Kidney epithelial cell (primary cell): ENCODE results near the gene DRAM1. TPM values are rescaled to one million over a fixed set of nuclear protein-coding genes. Genes with fewer than 3 reads are reported as not detected.
"Not testable (repeated sequence)": the region's sequence is repeated elsewhere in the genome, so short reads cannot be mapped to it uniquely, and the experiment has no call there.

ENCODE experiments used
- DNase-seq: peaks from one replicate; pipeline ENCODE4 v3.0.0-alpha.2; 2010; ENCODE audit warnings: low read depth
- H3K27me3 ChIP-seq: 2 replicates; pipeline ENCODE4 v1.6.0; 2011; ENCODE audit warnings: low read length; ENCODE audit not compliant: control insufficient read depth, insufficient read depth
- H3K36me3 ChIP-seq: 2 replicates; pipeline ENCODE4 v1.5.1; 2011; ENCODE audit warnings: low read length; ENCODE audit not compliant: control insufficient read depth, insufficient read depth
- H3K4me3 ChIP-seq: 2 replicates; pipeline ENCODE4 v1.5.1; 2011; ENCODE audit warnings: low read depth, mild to moderate bottlenecking, control low read depth, low read length
- total RNA-seq: library from RNA; depleted of rRNA; stranded (reverse); fragments of >200 nt; gene quantifications from 2 replicates; pipeline ENCODE4 v1.2.3, GENCODE V29; 2015
- TF ChIP-seq, protein P1 (sequence below): IDR thresholded peaks from 2 replicates; pipeline ENCODE4 v1.5.1; 2011; ENCODE audit warnings: mild to moderate bottlenecking, moderate library complexity, low read length, control low read depth, inconsistent platforms; ENCODE audit not compliant: insufficient read depth, poor library complexity, severe bottlenecking

Gene DRAM1
- total RNA-seq, 1 donor from 2014 or later: 44.1 TPM

DNA sequence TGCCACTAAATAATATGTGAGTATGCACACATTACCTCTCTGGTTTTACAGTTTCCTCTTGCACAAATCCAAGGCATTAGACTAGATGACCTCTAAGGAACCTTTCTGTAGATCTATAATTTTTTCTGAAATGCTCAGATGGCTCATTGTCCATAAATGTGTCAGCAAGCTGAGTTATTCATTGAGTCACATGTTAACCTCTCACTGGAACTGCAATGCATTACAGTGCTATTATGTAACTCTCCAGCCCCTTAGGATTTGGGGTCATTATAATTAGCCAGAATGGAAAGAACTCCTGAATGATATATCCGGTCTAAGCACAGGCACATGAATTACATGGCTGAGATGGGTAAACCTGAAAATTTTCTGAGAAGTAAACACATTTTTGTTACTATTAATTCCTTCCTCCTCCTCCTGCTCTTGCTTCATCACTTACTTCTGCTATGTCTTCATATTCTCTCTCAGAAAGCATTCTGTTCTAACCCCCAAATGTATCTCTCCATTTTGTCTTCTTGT is 20.3 kb upstream of the DRAM1 start:
- DNase-seq: no peak
- no peak overlapping the region for H3K4me3 ChIP-seq
- no peaks in the 10 kb centered on the region for H3K27me3 ChIP-seq
- TF ChIP-seq, protein P1, sequence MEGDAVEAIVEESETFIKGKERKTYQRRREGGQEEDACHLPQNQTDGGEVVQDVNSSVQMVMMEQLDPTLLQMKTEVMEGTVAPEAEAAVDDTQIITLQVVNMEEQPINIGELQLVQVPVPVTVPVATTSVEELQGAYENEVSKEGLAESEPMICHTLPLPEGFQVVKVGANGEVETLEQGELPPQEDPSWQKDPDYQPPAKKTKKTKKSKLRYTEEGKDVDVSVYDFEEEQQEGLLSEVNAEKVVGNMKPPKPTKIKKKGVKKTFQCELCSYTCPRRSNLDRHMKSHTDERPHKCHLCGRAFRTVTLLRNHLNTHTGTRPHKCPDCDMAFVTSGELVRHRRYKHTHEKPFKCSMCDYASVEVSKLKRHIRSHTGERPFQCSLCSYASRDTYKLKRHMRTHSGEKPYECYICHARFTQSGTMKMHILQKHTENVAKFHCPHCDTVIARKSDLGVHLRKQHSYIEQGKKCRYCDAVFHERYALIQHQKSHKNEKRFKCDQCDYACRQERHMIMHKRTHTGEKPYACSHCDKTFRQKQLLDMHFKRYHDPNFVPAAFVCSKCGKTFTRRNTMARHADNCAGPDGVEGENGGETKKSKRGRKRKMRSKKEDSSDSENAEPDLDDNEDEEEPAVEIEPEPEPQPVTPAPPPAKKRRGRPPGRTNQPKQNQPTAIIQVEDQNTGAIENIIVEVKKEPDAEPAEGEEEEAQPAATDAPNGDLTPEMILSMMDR: no peak
- no peaks in the 10 kb centered on the region for H3K36me3 ChIP-seq

DNA sequence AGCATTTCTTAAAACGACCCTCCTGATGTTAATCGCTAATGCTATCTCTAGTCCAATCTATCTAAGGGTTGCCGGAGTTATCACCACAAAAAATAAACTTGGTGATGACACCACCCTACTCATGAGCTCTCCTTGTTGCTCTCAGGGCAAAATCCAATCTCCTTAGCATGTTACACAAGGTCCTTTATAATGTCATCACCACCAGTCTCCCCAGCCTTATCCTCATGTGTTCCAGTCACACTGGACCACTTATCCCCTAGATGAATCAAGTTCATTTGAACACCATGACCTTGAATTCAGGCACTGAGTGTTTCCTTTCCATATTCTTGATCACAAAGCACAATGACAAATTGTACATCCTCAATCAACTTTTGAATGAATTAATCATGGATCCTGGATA is 19.0 kb upstream of the DRAM1 start:
- DNase-seq: no peak
- no peaks in the 10 kb centered on the region for H3K27me3 ChIP-seq
- no peaks in the 10 kb centered on the region for H3K36me3 ChIP-seq
- TF ChIP-seq, protein P1: no peak
- H3K4me3 ChIP-seq: no peak overlapping the region

DNA sequence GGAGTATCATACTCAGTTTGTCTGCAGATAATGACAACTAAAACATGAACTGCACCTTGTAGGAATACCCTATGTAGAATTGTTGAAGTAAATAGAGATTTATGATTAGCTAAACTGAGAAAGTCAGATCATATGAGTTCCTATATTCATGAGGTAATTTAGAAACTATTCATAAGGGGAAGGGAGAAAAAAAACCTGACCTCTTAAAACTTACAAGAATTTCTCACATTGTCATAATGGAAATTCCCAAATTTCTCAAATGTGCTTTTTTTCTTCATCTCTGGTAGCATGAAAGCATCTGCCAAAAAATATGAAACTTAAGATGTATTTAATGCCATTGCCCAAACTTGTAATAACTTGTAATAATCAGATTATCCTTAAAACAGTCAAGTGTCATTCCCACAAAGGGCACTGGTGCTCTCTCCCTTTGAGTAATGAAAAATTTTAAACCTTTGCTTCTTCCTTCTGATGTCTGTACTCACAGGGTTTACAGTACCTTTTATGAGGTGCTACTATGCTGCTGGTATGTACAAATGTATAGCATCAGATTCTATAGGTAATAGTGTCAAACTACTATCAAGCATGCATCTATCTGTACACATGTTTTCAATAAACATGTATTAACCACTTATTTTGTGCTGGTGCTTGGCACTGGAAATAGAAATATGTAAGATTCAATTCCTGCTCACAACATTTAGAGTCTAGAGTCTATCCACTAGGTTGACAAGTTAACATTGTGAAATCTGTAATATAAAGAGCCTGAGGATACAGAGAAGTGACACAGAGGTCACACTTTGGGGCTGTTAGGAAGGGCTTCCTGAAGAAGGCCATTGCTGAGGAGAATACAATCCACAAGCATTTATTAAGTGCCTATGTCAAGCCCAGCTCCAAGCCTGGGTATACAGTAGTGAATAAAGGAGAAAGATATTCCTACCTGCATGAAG is 17.4 kb upstream of the DRAM1 start:
- DNase-seq: no peak
- TF ChIP-seq, protein P1: no peak

DNA sequence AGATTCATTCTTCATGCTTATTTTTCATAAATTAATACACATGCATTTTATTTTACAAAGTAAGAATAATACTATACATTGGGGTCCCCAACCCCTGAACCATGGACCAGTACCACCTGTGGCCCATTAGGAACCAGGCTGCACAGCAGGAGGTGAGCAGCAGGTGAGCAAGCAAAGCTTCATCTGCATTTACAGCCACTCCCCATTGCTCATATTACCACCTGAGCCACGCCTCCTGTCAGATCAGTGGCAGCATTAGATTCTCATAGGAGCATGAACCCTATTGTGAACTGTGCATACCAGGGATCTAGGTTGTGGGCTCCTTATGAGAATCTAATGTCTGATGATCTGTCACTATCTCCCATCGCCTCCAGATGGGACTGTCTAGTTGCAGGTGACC is 15.7 kb upstream of the DRAM1 start:
- not testable (repeated sequence) for DNase-seq

More for the DNA sequence above, 17.4 kb upstream of the DRAM1 start:
- Histone ChIP-seq H3K27me3 (no peaks in the 10 kb centered on the region), H3K4me3 (no peak overlapping the region), H3K36me3 (no peaks in the 10 kb centered on the region)

DNA sequence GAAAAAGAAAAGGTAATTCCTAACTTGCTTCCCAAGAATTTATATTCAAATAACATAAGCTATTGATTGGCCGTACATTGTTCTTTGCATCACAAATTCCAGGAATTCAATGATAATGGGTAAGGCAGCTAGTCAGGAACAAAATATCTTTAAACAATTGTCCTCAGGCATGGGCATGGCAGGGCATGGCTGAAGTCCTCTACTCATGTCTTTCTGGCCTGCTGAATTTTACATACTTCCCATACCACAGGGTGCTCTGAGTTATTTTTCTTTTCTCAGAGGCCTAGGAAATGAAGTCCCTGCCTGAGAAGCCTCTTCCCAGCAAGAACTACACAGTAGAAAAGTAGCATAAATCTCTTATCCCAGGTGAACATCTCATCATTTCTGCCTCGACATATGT is 15.1 kb upstream of the DRAM1 start:
- Histone ChIP-seq H3K27me3 (no peaks in the 10 kb centered on the region), H3K4me3 (no peak overlapping the region), H3K36me3 (no peaks in the 10 kb centered on the region)
- DNase-seq: no peak
- TF ChIP-seq, protein P1: no peak

More for the DNA sequence above, 15.7 kb upstream of the DRAM1 start:
- H3K27me3 ChIP-seq, H3K4me3 ChIP-seq, H3K36me3 ChIP-seq: not testable (repeated sequence)

DNA sequence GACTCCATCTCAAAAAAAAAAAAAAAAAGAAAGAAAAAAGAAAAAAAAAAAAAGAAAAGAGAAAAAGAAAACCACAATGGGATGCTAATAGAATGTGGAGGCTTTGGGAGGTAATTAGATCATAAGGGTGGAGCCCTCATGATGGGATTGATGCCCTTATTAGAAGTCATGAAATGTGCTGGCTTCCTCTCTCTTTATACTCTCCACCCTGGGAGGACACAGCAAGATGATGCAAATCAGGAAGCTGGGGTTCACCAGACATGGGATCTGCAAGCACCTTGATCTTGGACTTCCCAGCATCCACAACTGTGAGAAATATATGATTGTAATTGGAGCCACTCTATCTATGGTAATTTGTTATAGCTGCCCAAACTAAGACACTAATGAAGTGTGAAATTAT is 13.4 kb upstream of the DRAM1 start:
- TF ChIP-seq, protein P1: no peak
- no peak overlapping the region for H3K4me3 ChIP-seq
- DNase-seq: no peak
- H3K36me3 ChIP-seq: no peaks in the 10 kb centered on the region
- no peaks in the 10 kb centered on the region for H3K27me3 ChIP-seq
